ENCODE measurements around the gene RAB41. TPM values are rescaled to one million over a fixed set of nuclear protein-coding genes. Genes with fewer than 3 reads are reported as not detected.

The RAB41 gene
- total RNA-seq, 2 experiments from 2014 or later, result not detected

DNA sequence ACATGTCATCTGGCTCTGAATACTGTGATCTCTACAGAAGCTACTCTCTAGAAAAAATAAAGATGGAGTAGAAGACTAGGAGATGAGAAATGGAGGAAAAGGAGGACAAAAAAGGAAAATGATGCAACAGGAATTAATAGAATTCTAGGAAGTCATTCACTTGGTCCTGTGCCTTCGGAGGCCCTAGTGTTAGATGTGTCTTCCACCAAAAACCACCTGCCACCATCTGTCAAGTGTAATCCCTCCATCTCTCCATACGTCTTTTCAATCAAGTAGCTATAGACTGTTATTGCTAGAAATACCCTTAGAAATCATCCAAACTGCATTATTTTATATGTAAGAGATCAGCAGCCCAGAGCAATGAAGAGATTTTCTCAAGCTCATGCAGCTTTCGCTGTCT lies 2.9 kb upstream of the RAB41 start:
- Histone ChIP-seq H3K9me2 (ENCODE audit: insufficient read depth, low read length) (no peaks in the 10 kb centered on the region), H2AFZ (ENCODE audit: low read length) (no peak overlapping the region), H3K79me2 (ENCODE audit: insufficient read depth, low read depth, low read length) (no peaks in the 10 kb centered on the region), H4K20me1 (ENCODE audit: insufficient read depth, low read length) (no peaks in the 10 kb centered on the region), H3K4me3 (ENCODE audit: low read depth, low read length, poor library complexity, severe bottlenecking) (no peak overlapping the region), H3K4me2 (ENCODE audit: low read length) (no peak overlapping the region), H3K4me1 (ENCODE audit: insufficient read depth, low read length, poor library complexity, severe bottlenecking) (no peaks in the 10 kb centered on the region), H3K36me3 (ENCODE audit: insufficient read depth, low read length) (no peaks in the 10 kb centered on the region), H3K27ac (ENCODE audit: low read depth, low read length, poor library complexity, severe bottlenecking) (no peak overlapping the region), H3K9me3 (ENCODE audit: low read length) (no peaks in the 10 kb centered on the region)
- ChIA-PET CTCF (ENCODE audit: unreplicated experiment) (no interaction called here), POLR2A (interaction anchor here (1.1 kb wide), 1 partner anchor 11 kb away, joined by 3 read pairs; the partner anchor contains the start of genes KIF4A and PDZD11)
- DNase-seq (ENCODE audit: low spot score), result no peak
- no TSS peak for BruUV-seq (replicated peaks)
- intact Hi-C loops (cut with micrococcal nuclease; ENCODE audit: unreplicated experiment), result no loop called here
- no peak for TF ChIP-seq CTCF (conservative IDR thresholded peaks at IDR 0.05; ENCODE audit: low read length)
- no peak for TF ChIP-seq EZH2phosphoT487 (IDR thresholded peaks at IDR 0.05; ENCODE audit: borderline replicate concordance, low read depth, low read length)

DNA sequence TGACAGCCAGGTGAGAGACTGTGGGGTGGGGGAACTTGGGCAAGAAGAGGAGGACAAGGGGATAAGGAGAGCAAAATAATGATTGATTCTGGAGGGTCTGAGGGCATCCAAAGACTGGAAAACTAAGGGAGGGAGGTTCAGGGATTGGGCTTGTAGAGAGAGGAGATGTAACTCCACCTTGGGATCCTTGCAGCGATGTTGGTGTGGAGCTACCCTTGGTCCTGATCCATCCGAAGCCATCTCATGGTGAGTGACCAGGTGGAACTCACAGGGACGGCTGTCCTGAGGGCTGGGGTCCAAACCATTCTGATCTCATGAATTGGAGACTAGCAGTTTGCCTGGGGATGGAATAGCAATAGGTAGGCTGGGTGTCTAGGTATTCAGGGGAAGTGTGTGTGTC lies 1.4 kb upstream of the RAB41 start:
- DNase-seq (ENCODE audit: low spot score), result no peak
- Histone ChIP-seq H3K36me3 (ENCODE audit: insufficient read depth, low read length) (no peaks in the 10 kb centered on the region), H3K9me2 (ENCODE audit: insufficient read depth, low read length) (no peaks in the 10 kb centered on the region), H3K4me2 (ENCODE audit: low read length) (no peak overlapping the region), H4K20me1 (ENCODE audit: insufficient read depth, low read length) (no peaks in the 10 kb centered on the region), H3K4me1 (ENCODE audit: insufficient read depth, low read length, poor library complexity, severe bottlenecking) (no peaks in the 10 kb centered on the region), H2AFZ (ENCODE audit: low read length) (no peak overlapping the region), H3K27ac (ENCODE audit: low read depth, low read length, poor library complexity, severe bottlenecking) (no peak overlapping the region), H3K4me3 (ENCODE audit: low read depth, low read length, poor library complexity, severe bottlenecking) (no peak overlapping the region), H3K79me2 (ENCODE audit: insufficient read depth, low read depth, low read length) (no peaks in the 10 kb centered on the region), H3K9me3 (ENCODE audit: low read length) (no peaks in the 10 kb centered on the region)
- intact Hi-C loops (cut with micrococcal nuclease; ENCODE audit: unreplicated experiment), result no loop called here
- no TSS peak for BruUV-seq (replicated peaks)
- TF ChIP-seq CTCF (conservative IDR thresholded peaks at IDR 0.05; ENCODE audit: low read length) (no peak), EZH2phosphoT487 (IDR thresholded peaks at IDR 0.05; ENCODE audit: borderline replicate concordance, low read depth, low read length) (no peak)
- ChIA-PET CTCF (ENCODE audit: unreplicated experiment) (no interaction called here), POLR2A (interaction anchor here (0.6 kb wide), 1 partner anchor 72 kb away, joined by 6 read pairs; no protein-coding TSS in a partner anchor)

DNA sequence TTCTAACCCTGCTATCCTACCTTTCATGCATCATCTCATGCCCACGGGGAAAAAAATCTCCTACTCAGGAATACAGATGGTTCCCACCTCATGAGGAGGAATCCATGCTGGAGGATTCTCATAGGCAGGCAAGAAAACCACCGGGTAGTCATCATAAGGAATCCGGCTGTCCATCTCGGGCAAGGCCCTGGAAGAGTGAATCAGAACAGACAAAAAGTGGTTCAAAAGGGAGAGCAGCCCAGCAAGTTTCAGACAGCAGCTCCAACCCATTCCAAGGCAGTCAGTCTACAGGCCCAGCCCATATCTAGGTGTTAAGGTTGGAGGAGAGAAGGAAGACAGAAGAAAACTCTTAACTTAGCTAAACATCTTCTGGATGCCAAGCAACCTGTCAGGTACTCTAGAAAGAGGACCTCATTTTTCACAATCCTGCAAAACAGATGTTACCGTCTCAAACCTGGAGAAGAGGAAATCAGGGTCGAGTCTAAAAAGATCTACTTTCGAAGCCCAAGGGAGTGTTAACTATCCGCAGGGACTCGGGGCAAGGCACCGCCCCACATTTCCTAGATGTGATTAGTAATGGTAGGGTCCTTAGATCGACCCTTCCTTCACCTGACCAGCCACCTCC lies 7.3 kb downstream of the RAB41 start:
- no peak for DNase-seq (ENCODE audit: low spot score)
- Histone ChIP-seq H3K4me1 (ENCODE audit: insufficient read depth, low read length, poor library complexity, severe bottlenecking) (peaks cover 25% of the 10 kb centered on the region), H3K79me2 (ENCODE audit: insufficient read depth, low read depth, low read length) (peaks cover 43% of the 10 kb centered on the region), H3K9me3 (ENCODE audit: low read length) (no peaks in the 10 kb centered on the region), H2AFZ (ENCODE audit: low read length) (peak overlapping the region; percentile 76; the same call in 1 of the 2 replicates), H3K9me2 (ENCODE audit: insufficient read depth, low read length) (no peaks in the 10 kb centered on the region), H4K20me1 (ENCODE audit: insufficient read depth, low read length) (peaks cover 5% of the 10 kb centered on the region; the same call in 1 of the 2 replicates), H3K4me3 (ENCODE audit: low read depth, low read length, poor library complexity, severe bottlenecking) (peak overlapping the region; percentile 90), H3K4me2 (ENCODE audit: low read length) (peak overlapping the region; percentile 91), H3K27ac (ENCODE audit: low read depth, low read length, poor library complexity, severe bottlenecking) (peak overlapping the region; percentile 76), H3K36me3 (ENCODE audit: insufficient read depth, low read length) (peaks cover 30% of the 10 kb centered on the region)
- ChIA-PET CTCF (ENCODE audit: unreplicated experiment) (no interaction called here), POLR2A (interaction anchor here (0.9 kb wide), 1 partner anchor 156 kb away, joined by 3 read pairs; the partner anchor contains the start of gene IGBP1)
- TSS peak; percentile 67 for BruUV-seq (replicated peaks)
- intact Hi-C loops (cut with micrococcal nuclease; ENCODE audit: unreplicated experiment), result no loop called here
- no peak for TF ChIP-seq EZH2phosphoT487 (IDR thresholded peaks at IDR 0.05; ENCODE audit: borderline replicate concordance, low read depth, low read length)
- no peak for TF ChIP-seq CTCF (conservative IDR thresholded peaks at IDR 0.05; ENCODE audit: low read length)
